ENCODE results near the gene AFF3.

The AFF3 gene

DNA sequence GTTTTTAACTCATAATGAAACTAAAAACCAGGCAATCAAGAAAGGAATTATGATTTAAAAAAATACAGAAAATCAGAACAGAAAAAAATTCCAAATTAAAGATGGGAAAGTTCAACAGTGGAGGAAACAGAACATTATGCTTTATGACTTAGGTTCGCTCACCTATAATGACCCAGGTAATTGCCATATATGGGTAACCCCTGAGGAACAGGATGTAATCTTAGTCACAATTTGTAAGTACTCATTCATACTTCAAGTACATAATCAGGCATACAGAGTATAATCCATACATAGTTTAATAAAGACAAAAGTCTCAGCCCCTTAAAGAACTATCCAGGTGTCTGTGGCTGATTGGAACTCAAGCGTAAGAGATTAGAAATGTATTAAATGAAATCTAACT is 159.6 kb downstream of the AFF3 start:
- in situ Hi-C loops (cut with HindIII; ENCODE audit: low sequenced_read_pairs) = no loop called here
- TF ChIP-seq, protein P1, sequence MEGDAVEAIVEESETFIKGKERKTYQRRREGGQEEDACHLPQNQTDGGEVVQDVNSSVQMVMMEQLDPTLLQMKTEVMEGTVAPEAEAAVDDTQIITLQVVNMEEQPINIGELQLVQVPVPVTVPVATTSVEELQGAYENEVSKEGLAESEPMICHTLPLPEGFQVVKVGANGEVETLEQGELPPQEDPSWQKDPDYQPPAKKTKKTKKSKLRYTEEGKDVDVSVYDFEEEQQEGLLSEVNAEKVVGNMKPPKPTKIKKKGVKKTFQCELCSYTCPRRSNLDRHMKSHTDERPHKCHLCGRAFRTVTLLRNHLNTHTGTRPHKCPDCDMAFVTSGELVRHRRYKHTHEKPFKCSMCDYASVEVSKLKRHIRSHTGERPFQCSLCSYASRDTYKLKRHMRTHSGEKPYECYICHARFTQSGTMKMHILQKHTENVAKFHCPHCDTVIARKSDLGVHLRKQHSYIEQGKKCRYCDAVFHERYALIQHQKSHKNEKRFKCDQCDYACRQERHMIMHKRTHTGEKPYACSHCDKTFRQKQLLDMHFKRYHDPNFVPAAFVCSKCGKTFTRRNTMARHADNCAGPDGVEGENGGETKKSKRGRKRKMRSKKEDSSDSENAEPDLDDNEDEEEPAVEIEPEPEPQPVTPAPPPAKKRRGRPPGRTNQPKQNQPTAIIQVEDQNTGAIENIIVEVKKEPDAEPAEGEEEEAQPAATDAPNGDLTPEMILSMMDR (IDR thresholded peaks at IDR 0.05; ENCODE audit: low read depth, low read length) = no peak
- no peak for DNase-seq (ENCODE audit: low read depth, low spot score)
- H3K4me3 ChIP-seq (ENCODE audit: low read depth, low read length) = no peak overlapping the region

DNA sequence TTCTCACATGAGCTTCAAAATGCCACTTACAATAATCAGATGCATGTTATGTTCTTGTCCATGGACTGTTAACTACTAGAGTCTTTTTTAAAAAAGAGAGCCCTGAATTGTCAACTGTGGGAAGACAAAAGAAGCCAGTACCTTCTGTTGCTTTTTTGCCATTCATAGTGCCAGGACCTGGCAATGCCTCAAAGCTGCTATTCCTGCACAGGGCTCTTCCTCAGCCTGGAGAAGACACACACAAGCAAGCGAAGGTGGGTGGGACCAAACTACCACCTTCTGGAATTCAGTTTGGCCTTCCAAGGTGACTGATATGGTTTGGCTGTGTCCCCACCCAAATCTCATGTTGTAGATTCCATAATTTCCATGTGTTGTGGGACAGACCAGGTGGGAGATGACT is 160.6 kb downstream of the AFF3 start:
- DNase-seq (ENCODE audit: low read depth, low spot score) = no peak
- TF ChIP-seq, protein P1 (IDR thresholded peaks at IDR 0.05; ENCODE audit: low read depth, low read length) = no peak
- in situ Hi-C loops (cut with HindIII; ENCODE audit: low sequenced_read_pairs) = no loop called here
- no peak overlapping the region for H3K4me3 ChIP-seq (ENCODE audit: low read depth, low read length)

DNA sequence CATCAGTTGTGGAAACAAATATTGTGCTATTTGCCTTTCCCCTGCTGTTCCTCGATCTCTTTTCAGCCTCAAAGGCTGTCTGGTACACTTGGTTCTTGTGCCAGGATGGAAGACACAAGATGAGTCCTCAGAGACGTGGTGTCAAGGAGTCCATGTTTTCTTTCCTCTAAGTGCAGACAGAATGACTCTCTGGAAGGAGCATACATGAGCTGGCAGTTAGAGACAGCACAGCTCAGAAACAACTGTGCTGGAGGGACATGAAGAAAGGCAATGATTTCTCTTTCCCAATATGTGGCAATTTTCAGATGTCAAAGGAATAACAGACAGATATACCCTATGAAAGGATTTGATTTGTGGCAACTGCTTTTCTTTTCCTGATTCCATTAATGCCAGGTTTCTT is 162.2 kb downstream of the AFF3 start:
- no peak overlapping the region for H3K4me3 ChIP-seq (ENCODE audit: low read depth, low read length)
- in situ Hi-C loops (cut with HindIII; ENCODE audit: low sequenced_read_pairs) = no loop called here
- no peak for DNase-seq (ENCODE audit: low read depth, low spot score)
- TF ChIP-seq, protein P1 (IDR thresholded peaks at IDR 0.05; ENCODE audit: low read depth, low read length) = no peak

DNA sequence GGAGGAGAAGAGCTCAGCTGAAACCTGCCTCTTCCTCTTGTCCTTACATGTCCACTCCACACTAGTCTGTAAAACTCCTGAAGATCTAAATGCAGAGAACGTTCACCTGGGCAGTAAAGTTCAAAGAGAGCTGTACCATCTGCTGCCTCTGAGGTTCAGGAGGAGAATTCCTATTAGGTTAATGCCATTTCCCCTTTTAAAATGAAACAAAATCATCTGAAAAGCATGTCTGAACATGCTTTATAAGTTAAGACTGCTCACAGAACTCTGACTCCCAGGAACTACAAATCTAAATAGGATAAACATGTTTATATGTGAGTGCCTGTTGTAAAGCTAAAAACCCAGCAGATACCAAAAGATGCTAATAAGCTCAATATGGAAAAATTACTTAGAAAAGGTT is 164.4 kb downstream of the AFF3 start:
- H3K4me3 ChIP-seq (ENCODE audit: low read depth, low read length) = no peak overlapping the region
- TF ChIP-seq, protein P1 (IDR thresholded peaks at IDR 0.05; ENCODE audit: low read depth, low read length) = no peak
- in situ Hi-C loops (cut with HindIII; ENCODE audit: low sequenced_read_pairs) = no loop called here
- DNase-seq (ENCODE audit: low read depth, low spot score) = no peak

DNA sequence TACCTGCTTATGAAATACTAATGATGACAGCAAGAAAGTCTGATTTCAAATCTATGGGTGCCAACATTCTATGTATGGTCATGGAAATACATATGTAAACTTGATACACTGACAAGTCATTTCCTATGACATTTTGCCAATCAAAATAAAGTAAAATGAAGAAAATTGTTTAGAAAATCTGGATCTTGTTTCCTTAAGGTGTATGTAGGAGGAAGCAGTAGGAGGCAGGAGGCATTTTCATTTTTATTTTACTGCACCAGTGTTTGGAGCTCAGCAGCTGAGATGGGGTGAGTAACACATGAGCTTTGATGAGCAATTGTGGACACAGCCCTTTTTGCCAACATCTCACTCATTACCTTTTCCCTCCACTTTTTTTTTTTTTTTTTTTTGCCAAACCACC is 167.0 kb downstream of the AFF3 start:
- no peak overlapping the region for H3K4me3 ChIP-seq (ENCODE audit: low read depth, low read length)
- DNase-seq (ENCODE audit: low read depth, low spot score) = peak; percentile 75
- in situ Hi-C loops (cut with HindIII; ENCODE audit: low sequenced_read_pairs) = no loop called here
- TF ChIP-seq, protein P1 (IDR thresholded peaks at IDR 0.05; ENCODE audit: low read depth, low read length) = no peak

DNA sequence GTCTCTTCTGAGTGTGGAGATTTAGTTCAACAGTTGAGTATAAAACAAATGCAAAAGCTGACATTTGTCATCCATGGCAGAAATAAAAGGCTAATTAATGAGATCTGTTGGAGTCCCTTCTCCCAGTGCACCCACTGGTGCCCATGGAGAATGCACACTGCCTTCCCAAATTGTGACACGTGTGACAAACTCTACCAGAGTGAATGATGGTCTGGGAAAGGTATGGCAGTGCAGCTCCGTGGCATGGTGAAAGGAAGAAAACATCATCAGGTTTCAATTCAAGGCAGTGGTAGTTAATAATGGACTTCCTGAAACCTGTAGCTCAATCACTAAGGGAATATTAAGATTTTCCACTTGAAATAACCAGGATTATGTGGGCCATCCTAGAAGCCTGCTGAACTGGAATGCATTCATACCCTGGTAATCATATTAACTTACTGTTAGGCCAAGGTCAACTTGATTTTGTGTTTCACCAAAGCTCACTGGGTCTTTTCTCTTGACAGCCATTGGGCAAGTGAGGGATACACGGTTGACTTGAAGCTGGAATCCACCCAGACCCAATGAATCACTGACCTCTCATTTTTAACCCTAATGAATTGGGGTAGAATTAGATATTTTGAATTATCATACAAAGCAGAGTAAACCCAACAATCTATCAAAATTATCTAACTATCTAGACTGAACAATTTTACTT is 167.6 kb downstream of the AFF3 start:
- in situ Hi-C loops (cut with HindIII; ENCODE audit: low sequenced_read_pairs) = no loop called here
- no peak overlapping the region for H3K4me3 ChIP-seq (ENCODE audit: low read depth, low read length)
- DNase-seq (ENCODE audit: low read depth, low spot score) = no peak
- TF ChIP-seq, protein P1 (IDR thresholded peaks at IDR 0.05; ENCODE audit: low read depth, low read length) = no peak
